Measurements from ENCODE around the gene RAB3GAP2.

GRCh38 chr1:220226752-220227151, 45.5 kb downstream of the RAB3GAP2 start:
- TF ChIP-seq CTCF (IDR thresholded peaks at IDR 0.05) (no peak), ZFX (IDR thresholded peaks at IDR 0.05; ENCODE audit: borderline replicate concordance) (no peak)

Measured in 22Rv1 (cell line).